ENCODE measurements around the gene LRRC8A. TPM values are rescaled to one million over a fixed set of nuclear protein-coding genes. Genes with fewer than 3 reads are reported as not detected.
"Not testable (repeated sequence)": the region's sequence is repeated elsewhere in the genome, so short reads cannot be mapped to it uniquely, and the experiment has no call there.

LRRC8A gene
- total RNA-seq, 2 donors from 2014 or later, result 54.6 to 58.7 TPM

DNA sequence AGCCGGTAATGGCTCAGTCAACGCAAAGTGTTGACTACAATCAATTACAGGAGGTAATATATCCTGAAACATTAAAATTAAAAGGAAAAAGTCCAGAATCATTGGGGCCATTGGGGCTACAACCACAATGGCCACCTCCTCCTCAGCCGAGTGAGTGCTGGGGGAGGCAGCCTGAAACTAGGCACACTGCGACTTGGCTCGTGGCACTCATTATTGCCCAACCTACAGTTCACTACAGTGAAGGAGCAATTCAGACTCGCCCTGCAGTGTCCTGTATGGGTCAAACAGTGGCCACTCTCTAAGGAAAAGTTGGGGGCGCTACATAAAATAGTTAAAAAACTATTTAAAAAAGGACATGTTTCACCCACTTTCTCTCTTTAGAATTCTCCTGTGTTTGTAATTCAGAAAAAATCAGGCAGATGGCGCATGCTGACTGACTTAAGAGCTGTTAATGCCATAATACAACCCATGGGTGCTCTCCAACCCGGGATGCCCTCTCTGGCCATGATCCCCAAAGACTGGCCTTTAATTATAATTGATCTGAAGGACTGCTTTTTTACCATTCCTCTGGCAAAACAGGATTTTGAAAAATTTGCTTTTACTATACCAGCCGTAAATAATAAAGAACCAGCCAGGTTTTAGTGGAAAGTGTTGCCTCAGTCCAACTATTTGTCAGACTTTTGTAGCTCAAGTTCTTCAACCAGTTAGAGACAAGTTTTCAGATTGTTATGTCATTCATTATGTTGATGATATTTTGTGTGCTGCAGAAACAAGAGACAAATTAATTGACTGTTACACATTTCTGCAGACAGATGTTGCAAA, 29.9 kb upstream of the LRRC8A start:
- Mint-ChIP-seq H3K9me3 (peaks cover 39% of the 10 kb centered on the region), H3K36me3 (ENCODE audit: low read depth) (peaks cover 26% of the 10 kb centered on the region)
- not testable (repeated sequence) for H3K27me3 ChIP-seq (ENCODE audit: control insufficient read depth, insufficient read depth, low read length, poor library complexity, severe bottlenecking); H3K4me3 Mint-ChIP-seq; H3K27me3 Mint-ChIP-seq (ENCODE audit: insufficient read depth); H3K9ac ChIP-seq (ENCODE audit: extremely low read depth, low read length, poor library complexity, severe bottlenecking); H3K4me3 ChIP-seq (ENCODE audit: low read length); H3K36me3 ChIP-seq (ENCODE audit: control insufficient read depth, insufficient read depth, low read length); H3K27ac Mint-ChIP-seq; H3K4me1 Mint-ChIP-seq; H3K4me1 ChIP-seq (ENCODE audit: control insufficient read depth, insufficient read depth, low read length); H3K27ac ChIP-seq (ENCODE audit: low read depth, low read length)
- DNase-seq, result peak; percentile 63
- peak; percentile 74 for TF ChIP-seq CTCF (conservative IDR thresholded peaks at IDR 0.05)
- WGBS, 2 experiments (ENCODE audit: insufficient coverage in 1 of 2, insufficient read length in 1 of 2), result 88% methylated on average over 7 to 10 of the region's 10 CpGs
- H3K9me3 ChIP-seq (ENCODE audit: control insufficient read depth, low read length), result peaks cover 30% of the 10 kb centered on the region

DNA sequence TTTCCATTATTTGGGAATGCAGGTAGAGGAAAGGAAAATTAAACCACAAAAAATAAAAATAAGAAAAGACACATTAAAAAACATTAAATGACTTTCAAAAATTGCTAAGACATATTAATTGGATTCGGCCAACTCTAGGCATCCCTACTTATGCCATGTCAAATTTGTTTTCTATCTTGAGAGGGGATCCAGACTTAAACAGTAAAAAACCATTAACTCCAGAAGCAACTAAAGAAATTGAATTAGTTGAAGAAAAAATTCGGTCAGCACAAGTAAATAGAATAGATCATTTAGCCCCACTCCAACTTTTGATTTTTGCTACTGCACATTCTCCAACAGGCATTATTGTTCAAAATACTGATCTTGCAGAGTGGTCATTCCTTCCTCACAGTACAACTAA, 29.3 kb upstream of the LRRC8A start:
- peaks cover 37% of the 10 kb centered on the region for H3K9me3 Mint-ChIP-seq
- not testable (repeated sequence) for DNase-seq; H3K4me1 Mint-ChIP-seq; H3K9ac ChIP-seq (ENCODE audit: extremely low read depth, low read length, poor library complexity, severe bottlenecking); H3K4me3 ChIP-seq (ENCODE audit: low read length); H3K27me3 Mint-ChIP-seq (ENCODE audit: insufficient read depth); H3K27me3 ChIP-seq (ENCODE audit: control insufficient read depth, insufficient read depth, low read length, poor library complexity, severe bottlenecking); H3K4me3 Mint-ChIP-seq; H3K27ac Mint-ChIP-seq; H3K27ac ChIP-seq (ENCODE audit: low read depth, low read length); H3K36me3 ChIP-seq (ENCODE audit: control insufficient read depth, insufficient read depth, low read length); H3K4me1 ChIP-seq (ENCODE audit: control insufficient read depth, insufficient read depth, low read length)
- peaks cover 24% of the 10 kb centered on the region for H3K36me3 Mint-ChIP-seq (ENCODE audit: low read depth)
- peaks cover 29% of the 10 kb centered on the region for H3K9me3 ChIP-seq (ENCODE audit: control insufficient read depth, low read length)
- 90 to 100% methylated on average over 1 to 2 of the region's 2 CpGs for WGBS, 2 experiments (ENCODE audit: insufficient coverage in 1 of 2, insufficient read length in 1 of 2)

GRCh38 chr9:128854454-128854853, 27.5 kb upstream of the LRRC8A start:
- not testable (repeated sequence) for H3K27me3 ChIP-seq (ENCODE audit: control insufficient read depth, insufficient read depth, low read length, poor library complexity, severe bottlenecking); H3K27me3 Mint-ChIP-seq (ENCODE audit: insufficient read depth); H3K4me1 ChIP-seq (ENCODE audit: control insufficient read depth, insufficient read depth, low read length); DNase-seq; H3K27ac Mint-ChIP-seq; H3K27ac ChIP-seq (ENCODE audit: low read depth, low read length); H3K4me3 Mint-ChIP-seq; H3K4me1 Mint-ChIP-seq; H3K36me3 ChIP-seq (ENCODE audit: control insufficient read depth, insufficient read depth, low read length); H3K9ac ChIP-seq (ENCODE audit: extremely low read depth, low read length, poor library complexity, severe bottlenecking); H3K4me3 ChIP-seq (ENCODE audit: low read length)
- H3K9me3 ChIP-seq (ENCODE audit: control insufficient read depth, low read length), result peaks cover 18% of the 10 kb centered on the region
- Mint-ChIP-seq H3K36me3 (ENCODE audit: low read depth) (peaks cover 16% of the 10 kb centered on the region), H3K9me3 (peaks cover 21% of the 10 kb centered on the region)
- WGBS, 2 experiments (ENCODE audit: insufficient coverage in 1 of 2, insufficient read length in 1 of 2), result 97 to 100% methylated on average over 2 to 6 of the region's 6 CpGs

DNA sequence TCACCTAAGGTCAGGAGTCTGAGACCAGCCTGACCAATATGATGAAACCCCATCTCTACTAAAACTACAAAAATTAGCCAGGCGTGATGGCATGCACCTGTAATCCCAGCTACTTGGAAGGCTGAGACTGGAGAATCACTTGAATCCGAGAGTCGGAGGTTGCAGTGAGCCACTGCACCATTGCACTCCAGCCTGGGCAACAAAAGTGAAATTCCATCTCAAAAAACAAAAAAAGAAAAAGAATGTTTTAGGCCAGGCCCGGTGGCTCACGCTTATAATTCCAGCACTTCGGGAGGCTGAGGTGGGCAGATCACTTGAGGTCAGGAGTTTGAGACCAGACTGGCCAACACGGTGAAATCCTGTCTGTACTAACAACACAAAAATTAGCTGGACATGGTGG, 23.5 kb upstream of the LRRC8A start:
- not testable (repeated sequence) for H3K27me3 Mint-ChIP-seq (ENCODE audit: insufficient read depth); H3K4me3 ChIP-seq (ENCODE audit: low read length); DNase-seq; H3K36me3 ChIP-seq (ENCODE audit: control insufficient read depth, insufficient read depth, low read length); H3K36me3 Mint-ChIP-seq (ENCODE audit: low read depth); H3K27ac ChIP-seq (ENCODE audit: low read depth, low read length); H3K27ac Mint-ChIP-seq; H3K27me3 ChIP-seq (ENCODE audit: control insufficient read depth, insufficient read depth, low read length, poor library complexity, severe bottlenecking); H3K4me1 ChIP-seq (ENCODE audit: control insufficient read depth, insufficient read depth, low read length); H3K4me3 Mint-ChIP-seq; H3K9me3 ChIP-seq (ENCODE audit: control insufficient read depth, low read length); H3K9me3 Mint-ChIP-seq; H3K9ac ChIP-seq (ENCODE audit: extremely low read depth, low read length, poor library complexity, severe bottlenecking)
- peaks cover 24% of the 10 kb centered on the region for H3K4me1 Mint-ChIP-seq
- 92 to 95% methylated on average over 7 of the region's 7 CpGs for WGBS, 2 experiments (ENCODE audit: insufficient coverage in 1 of 2, insufficient read length in 1 of 2)
